HL-60 (cell line): ENCODE measurements around the gene TRNP1.

Source experiments
- DNase-seq, 2 experiments: peaks; one replicate each; pipeline ENCODE4 v3.0.0-alpha.2; 2010 to 2020; ENCODE audit warnings: low read depth in 1 of 2, low spot score in 1 of 2
- H3K27ac ChIP-seq: fragments of 250-450 bp; sonication (Bioruptor Pico); replicated peaks from 2 replicates; pipeline ENCODE4 v1.5.1; 2020; ENCODE audit warnings: mild to moderate bottlenecking, moderate library complexity
- H3K27me3 ChIP-seq: fragments of 250-450 bp; sonication (Bioruptor Pico); 2 replicates; pipeline ENCODE4 v1.5.1; 2021; ENCODE audit warnings: mild to moderate bottlenecking, moderate library complexity; ENCODE audit not compliant: insufficient read depth, poor library complexity, severe bottlenecking
- H3K4me3 ChIP-seq: replicated peaks from 2 replicates; pipeline ENCODE4 v1.5.1; 2011; ENCODE audit warnings: mild to moderate bottlenecking, control low read depth, low read length; ENCODE audit not compliant: insufficient read depth
- CTCF ChIP-seq: IDR thresholded peaks from one replicate; pipeline ENCODE4 v1.5.1; 2011; ENCODE audit warnings: low read length, control low read depth, inconsistent platforms; ENCODE audit not compliant: insufficient read depth
- GABPA ChIP-seq: IDR thresholded peaks from 2 replicates; pipeline ENCODE4 v1.6.1; 2012; ENCODE audit warnings: low read depth
- POLR2AphosphoS5 ChIP-seq: IDR thresholded peaks from 2 replicates; pipeline ENCODE4 v1.6.1; 2012; ENCODE audit warnings: low read depth
- REST ChIP-seq: IDR thresholded peaks from 2 replicates; pipeline ENCODE4 v1.6.1; 2012; ENCODE audit warnings: low read depth; ENCODE audit not compliant: insufficient replicate concordance
- SPI1 ChIP-seq: IDR thresholded peaks from 2 replicates; pipeline ENCODE4 v1.6.1; 2012; ENCODE audit warnings: low read depth, mild to moderate bottlenecking, borderline replicate concordance

Gene TRNP1

GRCh38 chr1:26951216-26951615 lies 42.3 kb upstream of the TRNP1 start:
- TF ChIP-seq SPI1 (no peak), REST (no peak), CTCF (no peak), GABPA (no peak), POLR2AphosphoS5 (no peak)
- no peak for DNase-seq
- H3K4me3 ChIP-seq = no peak overlapping the region
- no peak overlapping the region for H3K27ac ChIP-seq
- no peaks in the 10 kb centered on the region for H3K27me3 ChIP-seq

- TF ChIP-seq CTCF = no peak
- TF ChIP-seq GABPA = no peak
- TF ChIP-seq REST = no peak
- no peak for TF ChIP-seq POLR2AphosphoS5
- TF ChIP-seq SPI1 = no peak
- H3K4me3 ChIP-seq = no peak overlapping the region
- H3K27me3 ChIP-seq = no peaks in the 10 kb centered on the region
- DNase-seq = no peak
- H3K27ac ChIP-seq = no peak overlapping the region
Measured at GRCh38 chr1:26951821-26952497, 41.5 kb upstream of the TRNP1 start.

GRCh38 chr1:26953374-26953773 lies 40.1 kb upstream of the TRNP1 start:
- DNase-seq = no peak
- no peak overlapping the region for H3K4me3 ChIP-seq
- H3K27me3 ChIP-seq = no peaks in the 10 kb centered on the region
- H3K27ac ChIP-seq = no peak overlapping the region
- TF ChIP-seq CTCF (no peak), GABPA (no peak), REST (no peak), SPI1 (no peak), POLR2AphosphoS5 (no peak)
